Measurements from ENCODE around the gene SFXN2. TPM values are rescaled to one million over a fixed set of nuclear protein-coding genes. Genes with fewer than 3 reads are reported as not detected.
"Not testable (repeated sequence)": the region's sequence is repeated elsewhere in the genome, so short reads cannot be mapped to it uniquely, and the experiment has no call there.

The SFXN2 gene
- total RNA-seq, 2 donors from 2014 or later, result 2.4 to 6.5 TPM

- intact Hi-C loops (cut with DNase I); DNase-seq (ENCODE audit: low spot score): not testable (repeated sequence)
Observed at GRCh38 chr10:102742313-102742712, 27.9 kb downstream of the SFXN2 start.

DNA sequence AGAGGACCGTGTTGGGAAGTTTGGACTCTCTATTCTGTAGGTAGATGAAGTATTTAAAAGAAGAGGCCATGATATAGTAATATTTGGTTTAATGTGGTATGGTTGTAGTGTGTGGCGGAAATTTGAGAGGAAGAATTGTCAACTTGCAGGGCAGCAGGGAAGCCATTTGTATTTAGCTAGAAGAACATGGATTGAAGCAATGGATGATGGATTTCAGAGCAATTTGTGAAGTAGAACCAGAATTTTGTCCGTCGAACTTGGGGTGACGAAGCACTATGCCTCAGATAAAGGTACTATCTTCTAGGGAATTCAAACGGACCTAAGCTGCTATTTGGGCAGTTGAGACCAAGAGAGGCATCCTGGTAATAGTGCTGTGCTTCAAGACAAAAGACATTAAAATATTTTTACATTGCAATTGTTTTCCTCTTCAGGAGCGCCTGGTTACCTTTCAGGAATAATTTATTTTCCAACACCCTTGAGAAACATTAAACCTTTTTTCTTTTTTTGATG is 28.7 kb downstream of the SFXN2 start:
- no peak for DNase-seq (ENCODE audit: low spot score)
- intact Hi-C loops (cut with DNase I), result no loop called here

DNA sequence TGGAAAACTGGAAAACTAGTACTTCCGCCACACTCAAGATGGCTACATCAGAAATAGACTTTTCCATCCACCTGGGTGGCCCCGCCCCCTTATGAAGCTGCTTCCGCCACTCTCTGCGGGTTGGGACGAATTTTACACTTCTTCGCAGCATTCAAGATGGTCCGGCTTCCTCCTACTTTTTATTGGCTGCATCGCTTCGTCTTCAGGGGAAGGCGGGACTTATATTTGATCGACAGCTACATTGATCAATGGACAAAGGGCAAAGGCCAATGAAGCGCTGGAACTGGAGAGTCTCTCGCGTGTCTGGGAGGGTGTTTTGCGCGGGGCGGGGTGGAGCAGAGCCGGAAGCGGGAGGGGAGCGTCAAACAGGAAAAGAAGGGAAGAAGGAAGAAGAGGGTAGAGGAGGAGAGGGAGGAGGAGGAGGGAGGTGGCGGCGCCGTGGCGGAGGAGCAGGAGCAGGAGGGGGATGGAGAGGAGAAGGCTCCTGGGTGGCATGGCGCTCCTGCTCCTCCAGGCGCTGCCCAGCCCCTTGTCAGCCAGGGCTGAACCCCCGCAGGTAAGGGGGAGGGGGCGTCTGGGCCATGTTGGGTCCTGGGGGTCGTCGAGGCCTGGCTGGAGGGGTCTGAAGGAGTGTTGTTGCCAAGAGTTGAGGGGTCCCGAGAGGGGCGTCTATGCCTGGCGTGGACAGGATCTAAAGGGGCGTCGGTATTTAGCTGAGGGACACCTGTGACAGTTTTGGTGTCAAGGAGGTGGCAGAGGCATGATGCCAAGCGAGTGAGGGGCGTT is 29.3 kb downstream of the SFXN2 start, which contains the start of gene WBP1L:
Gene WBP1L, plus strand, starts transcription at position 361 of the 786 bp plus-strand sequence. Its CDS starts 106 bp downstream, at position 467.
- DNase-seq (ENCODE audit: low spot score), result peak; percentile 98
- intact Hi-C loops (cut with DNase I), result no loop called here

GRCh38 chr10:102744374-102745051 is 30.1 kb downstream of the SFXN2 start:
- no peak for DNase-seq (ENCODE audit: low spot score)
- intact Hi-C loops (cut with DNase I), result loop anchor here in 1 of 2 donors (5.0 kb wide), 1 partner anchor 68 kb away; no protein-coding TSS in a partner anchor

GRCh38 chr10:102745157-102745556 is 30.7 kb downstream of the SFXN2 start:
- DNase-seq (ENCODE audit: low spot score), result no peak
- intact Hi-C loops (cut with DNase I), result loop anchor here in 1 of 2 donors (5.0 kb wide), 1 partner anchor 67 kb away; no protein-coding TSS in a partner anchor

- intact Hi-C loops (cut with DNase I), result no loop called here
- DNase-seq (ENCODE audit: low spot score), result no peak
Observed at GRCh38 chr10:102752266-102752930, 38.0 kb downstream of the SFXN2 start.

DNA sequence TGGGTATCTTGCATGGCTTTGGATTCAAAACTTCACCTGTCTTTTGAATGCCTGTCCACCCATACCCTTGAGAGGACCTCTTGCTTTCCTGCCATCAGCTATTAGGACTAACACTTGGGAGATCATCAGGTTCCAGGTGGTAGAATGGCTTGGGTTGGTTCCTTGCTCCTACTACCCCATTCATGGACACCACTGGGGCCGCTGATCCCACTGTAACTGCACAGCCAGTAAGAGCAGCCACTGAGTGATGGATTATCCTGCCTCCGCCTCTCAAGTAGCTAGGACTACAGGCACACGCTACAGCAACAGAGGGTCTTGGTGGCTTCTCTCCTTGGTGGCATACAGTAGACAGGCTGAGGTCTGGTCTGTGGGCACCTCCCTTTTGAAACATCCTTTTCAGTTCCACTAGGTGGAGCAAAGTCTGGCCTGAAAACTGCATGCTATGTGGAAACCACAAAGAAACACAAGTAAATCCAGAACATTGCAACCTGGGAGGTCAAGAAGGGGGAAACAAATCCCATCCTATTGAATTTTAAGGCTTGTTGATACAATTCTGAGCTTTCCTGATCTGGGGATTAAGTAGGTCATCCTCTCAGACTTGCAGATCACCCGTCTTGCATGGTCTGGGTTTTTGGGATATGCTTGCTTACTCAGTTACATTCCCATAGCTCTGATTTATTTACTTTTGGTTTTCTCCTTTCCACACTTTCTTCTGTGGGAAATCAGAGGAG is 38.7 kb downstream of the SFXN2 start:
- intact Hi-C loops (cut with DNase I), result no loop called here

DNA sequence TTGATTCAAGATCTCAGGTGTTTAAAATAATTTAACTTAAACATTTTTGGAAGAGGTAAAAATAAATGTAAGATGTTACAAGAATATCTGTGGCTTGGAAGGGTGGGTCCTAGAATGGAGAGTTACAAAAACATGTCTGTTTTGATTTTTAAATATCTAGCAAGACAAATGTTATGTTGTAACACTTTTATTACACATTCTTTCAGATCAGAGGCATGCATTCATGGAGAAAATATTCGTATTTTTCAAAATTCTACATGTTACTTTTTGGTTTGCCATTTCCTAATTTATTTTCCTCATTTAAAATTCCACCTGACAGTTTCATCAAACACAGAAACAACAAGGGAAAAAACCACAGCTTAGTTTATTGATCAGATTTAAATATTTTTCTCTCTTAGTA is 39.3 kb downstream of the SFXN2 start:
- intact Hi-C loops (cut with DNase I), result no loop called here
- DNase-seq (ENCODE audit: low spot score), result no peak

More for the DNA sequence above, 38.7 kb downstream of the SFXN2 start:
- DNase-seq (ENCODE audit: low spot score), result no peak

DNA sequence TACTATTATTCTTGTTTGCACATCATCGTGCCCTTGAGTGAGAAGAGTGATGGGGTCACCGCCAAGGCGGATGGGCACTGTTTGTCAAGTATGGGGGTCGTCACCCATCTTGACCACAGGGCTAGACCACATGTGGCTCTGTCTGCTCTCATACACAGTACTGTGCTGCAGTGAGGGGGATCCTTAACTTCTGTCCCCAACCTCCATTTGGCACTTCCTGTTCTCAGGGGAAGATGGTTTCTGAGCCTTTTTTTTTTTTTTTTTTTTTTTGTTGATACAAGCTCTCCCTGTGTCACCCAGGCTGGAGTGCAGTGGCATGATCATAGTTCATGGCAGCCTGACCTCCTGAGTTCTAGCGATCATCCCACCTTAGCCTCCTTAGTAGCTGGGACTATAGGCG is 42.9 kb downstream of the SFXN2 start:
- intact Hi-C loops (cut with DNase I), result no loop called here
- no peak for DNase-seq (ENCODE audit: low spot score)

- intact Hi-C loops (cut with DNase I), result no loop called here
- no peak for DNase-seq (ENCODE audit: low spot score)
Observed at GRCh38 chr10:102758240-102758932, 44.0 kb downstream of the SFXN2 start.

GRCh38 chr10:102758933-102759262 is 44.5 kb downstream of the SFXN2 start:
- intact Hi-C loops (cut with DNase I); DNase-seq (ENCODE audit: low spot score): not testable (repeated sequence)

- intact Hi-C loops (cut with DNase I), result no loop called here
- no peak for DNase-seq (ENCODE audit: low spot score)
Observed at GRCh38 chr10:102759497-102760210, 45.2 kb downstream of the SFXN2 start.

DNA sequence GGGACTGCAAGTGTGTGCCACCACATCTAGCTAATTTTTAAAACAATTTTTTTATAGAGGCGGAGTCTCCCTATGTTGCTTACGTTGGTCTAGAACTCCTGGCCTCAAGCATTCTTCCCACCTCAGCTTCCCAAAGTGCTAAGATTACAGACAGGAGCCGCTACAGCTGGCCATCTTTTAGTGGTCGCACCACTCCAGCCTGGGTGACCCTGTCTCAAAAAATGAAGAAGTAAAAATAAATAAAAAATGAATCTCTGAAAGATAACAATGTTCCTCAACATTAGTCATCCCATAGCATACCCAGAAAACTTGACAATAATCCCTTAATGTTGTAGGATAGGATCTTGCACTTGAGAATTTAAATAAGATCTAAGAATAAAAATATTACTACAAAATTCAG is 47.5 kb downstream of the SFXN2 start:
- intact Hi-C loops (cut with DNase I), result no loop called here
- no peak for DNase-seq (ENCODE audit: low spot score)

DNA sequence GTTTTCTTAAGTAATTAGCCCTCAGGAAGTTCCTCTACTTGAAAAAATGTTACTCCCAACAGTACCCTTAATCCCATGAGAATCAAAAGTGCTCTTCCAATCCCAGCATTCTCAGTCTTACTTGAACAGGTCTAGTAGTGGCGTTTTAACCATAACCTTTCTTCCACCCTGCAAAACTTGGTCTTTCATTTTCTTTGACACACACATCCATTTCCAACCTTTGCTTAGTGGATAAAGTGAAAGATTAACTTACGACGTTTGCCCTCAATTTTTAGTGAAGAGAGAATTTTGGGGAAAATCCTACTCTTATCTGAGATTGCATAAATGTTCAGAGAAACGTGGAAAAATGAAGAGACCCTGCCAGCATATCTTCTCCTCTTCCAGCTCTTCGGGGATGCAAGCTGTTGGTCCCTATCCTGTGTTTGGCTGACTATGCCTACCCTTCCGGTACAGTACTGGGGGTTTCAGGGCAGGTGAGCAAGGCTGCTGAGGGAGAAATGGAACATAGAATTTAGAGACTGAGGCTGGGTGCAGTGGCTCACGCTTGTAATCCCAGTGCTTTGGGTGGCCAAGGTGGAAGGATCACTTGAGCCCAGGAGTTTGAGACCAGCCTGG is 48.1 kb downstream of the SFXN2 start:
- intact Hi-C loops (cut with DNase I), result no loop called here
- no peak for DNase-seq (ENCODE audit: low spot score)

DNA sequence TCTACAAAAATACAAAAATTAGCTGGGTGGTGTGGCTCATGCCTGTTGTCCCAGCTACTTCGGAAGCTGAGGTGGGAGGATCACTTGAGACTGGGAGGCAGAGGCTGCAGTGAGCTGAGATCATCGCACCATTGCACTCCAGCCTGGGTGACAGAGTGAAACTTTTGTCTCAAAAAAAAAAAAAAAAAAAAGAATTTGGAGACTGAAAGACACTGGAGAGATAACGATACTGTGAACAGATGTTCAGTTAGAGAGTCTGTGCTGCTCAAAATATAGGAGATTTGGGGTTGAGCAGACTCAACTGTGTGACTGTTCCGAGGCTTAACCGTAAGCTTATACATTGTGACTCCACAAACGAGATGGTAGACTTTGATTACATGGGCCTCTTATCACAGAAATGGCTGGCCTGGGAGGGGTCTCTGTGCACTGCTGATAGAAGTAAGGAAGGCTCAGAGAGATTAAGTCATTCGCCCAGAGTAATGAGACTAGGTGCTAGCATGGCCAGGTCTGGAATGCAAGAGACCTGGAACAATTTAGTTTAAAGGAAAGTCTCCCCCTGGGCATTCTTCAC is 48.7 kb downstream of the SFXN2 start:
- DNase-seq (ENCODE audit: low spot score), result no peak
- intact Hi-C loops (cut with DNase I), result no loop called here

GRCh38 chr10:102764470-102765161 is 50.2 kb downstream of the SFXN2 start:
- intact Hi-C loops (cut with DNase I), result no loop called here
- no peak for DNase-seq (ENCODE audit: low spot score)

DNA sequence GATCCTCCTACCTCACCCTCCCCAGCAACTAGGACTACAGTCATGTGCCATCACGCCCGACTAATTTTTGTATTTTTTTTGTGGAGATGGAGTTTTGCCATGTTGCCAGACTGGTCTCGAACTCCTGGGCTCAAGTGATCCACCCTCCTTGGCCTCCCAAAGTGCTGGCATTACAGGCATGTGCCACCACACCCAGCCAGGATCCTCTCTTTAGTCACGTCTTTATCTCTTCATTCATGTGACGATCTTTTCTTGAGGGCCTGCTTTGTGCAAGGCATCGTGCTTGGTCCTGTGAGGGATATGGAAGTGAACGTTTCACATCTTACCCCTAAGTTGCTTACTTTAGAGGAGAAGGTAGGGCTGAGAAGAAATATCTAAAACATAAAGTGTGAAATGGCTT is 50.9 kb downstream of the SFXN2 start:
- no peak for DNase-seq (ENCODE audit: low spot score)
- intact Hi-C loops (cut with DNase I), result no loop called here
